ENCODE results near the gene WDR26. TPM values are rescaled to one million over a fixed set of nuclear protein-coding genes. Genes with fewer than 3 reads are reported as not detected.

WDR26 gene
- total and polyA plus RNA-seq, 2 of the 4 experiments (the other 2 are of a cell fraction) = 23.8 to 46.4 TPM

DNA sequence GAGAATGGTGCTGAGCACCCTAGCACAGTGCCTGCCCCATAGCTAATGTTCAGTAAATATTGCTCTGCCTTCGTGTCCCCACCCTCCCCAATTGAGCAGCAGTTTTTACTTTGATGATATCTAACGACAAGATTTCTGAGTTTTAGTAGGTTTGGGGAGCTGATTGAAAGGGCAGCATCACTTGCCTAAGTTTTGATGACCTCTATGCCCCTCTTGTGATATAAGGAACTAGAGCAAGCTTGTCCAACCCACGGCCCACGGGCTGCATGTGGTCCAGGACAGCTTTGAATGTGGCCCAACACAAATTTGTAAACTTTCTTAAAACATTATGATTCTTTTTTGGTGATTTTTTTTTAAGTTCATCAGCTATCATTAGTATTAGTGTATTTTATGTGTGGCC is 76.4 kb downstream of the WDR26 start:
- Histone ChIP-seq H3K79me1 (ENCODE audit: low read depth in 1 of 2, low read length in 2 of 2) (peaks cover 17 to 46% of the 10 kb centered on the region in 2 experiments; a peak in 3 of 4 replicates), H2BK5ac (ENCODE audit: low read depth, low read length, poor library complexity, severe bottlenecking) (no peak overlapping the region), H3K36me3 (ENCODE audit: control insufficient read depth, insufficient read depth, low read length) (no peaks in the 10 kb centered on the region), H3K56ac (ENCODE audit: extremely low read depth, insufficient read depth, low read length) (no peak overlapping the region), H4K8ac (ENCODE audit: low read depth in 2 of 2, low read length in 2 of 2) (peak overlapping the region in 1 of 2 experiments; percentile 3; a peak in 1 of 4 replicates), H3K27me3 (ENCODE audit: control insufficient read depth, insufficient read depth, low read length) (no peaks in the 10 kb centered on the region), H3K18ac (ENCODE audit: low read depth, low read length) (no peak overlapping the region), H2AK5ac (ENCODE audit: low read depth, low read length) (no peak overlapping the region), H4K91ac (ENCODE audit: insufficient read depth, low read depth, low read length) (no peak overlapping the region), H4K5ac (ENCODE audit: low read depth, low read length) (no peak overlapping the region), H2BK15ac (ENCODE audit: low read depth, low read length) (no peak overlapping the region), H2BK120ac (ENCODE audit: low read depth, low read length) (no peak overlapping the region), H3K4ac (ENCODE audit: low read depth, low read length) (no peak overlapping the region), H3K9me1 (ENCODE audit: insufficient read depth, low read length) (peaks cover 5% of the 10 kb centered on the region; the same call in 1 of the 2 replicates), H2BK20ac (ENCODE audit: low read depth, low read length) (no peak overlapping the region), H3K23ac (ENCODE audit: low read depth, low read length) (peak overlapping the region; percentile 44; the same call in 1 of the 2 replicates), H3K4me3 (ENCODE audit: insufficient read depth, low read depth, low read length) (no peak overlapping the region), H3K9ac (ENCODE audit: low read depth, low read length) (no peak overlapping the region; the same call in 1 of the 2 replicates), H2AK9ac (replicated peaks; ENCODE audit: low read depth, low read length, poor library complexity) (no peak overlapping the region), H3K4me2 (ENCODE audit: low read depth, low read length) (peak overlapping the region; percentile 63; the same call in 1 of the 2 replicates), H3K9me3 (ENCODE audit: control insufficient read depth, insufficient read depth, low read length) (no peaks in the 10 kb centered on the region), H3K27ac (ENCODE audit: insufficient read depth, low read length) (no peak overlapping the region), H3K4me1 (ENCODE audit: control insufficient read depth, insufficient read depth, low read length) (peaks cover 2% of the 10 kb centered on the region), H2AFZ (replicated peaks; ENCODE audit: low read length, poor library complexity) (no peak overlapping the region), H4K20me1 (ENCODE audit: insufficient read depth, low read length) (peaks cover 12% of the 10 kb centered on the region), H3K14ac (replicated peaks; ENCODE audit: low read depth, low read length) (0 out of 2 replicates have a peak overlapping the region, but pooled peaks have one; percentile 5)
- dilution Hi-C loops (cut with HindIII; ENCODE audit: low sequenced_read_pairs, unreplicated experiment) (no loop called here), intact Hi-C loops (cut with micrococcal nuclease) (no loop called here), in situ Hi-C loops (cut with MboI; ENCODE audit: low sequenced_read_pairs) (no loop called here)
- no peak for TF ChIP-seq RFX5 (IDR thresholded peaks at IDR 0.05; ENCODE audit: low read depth, low read length)
- no peak for TF ChIP-seq CEBPB (IDR thresholded peaks at IDR 0.05; ENCODE audit: low read depth, low read length)
- no peak for TF ChIP-seq MAFK (IDR thresholded peaks at IDR 0.05; ENCODE audit: low read depth, low read length)
- TF ChIP-seq NFE2L2 (IDR thresholded peaks at IDR 0.05; ENCODE audit: low read depth, low read length) = no peak
- TF ChIP-seq, protein P1, sequence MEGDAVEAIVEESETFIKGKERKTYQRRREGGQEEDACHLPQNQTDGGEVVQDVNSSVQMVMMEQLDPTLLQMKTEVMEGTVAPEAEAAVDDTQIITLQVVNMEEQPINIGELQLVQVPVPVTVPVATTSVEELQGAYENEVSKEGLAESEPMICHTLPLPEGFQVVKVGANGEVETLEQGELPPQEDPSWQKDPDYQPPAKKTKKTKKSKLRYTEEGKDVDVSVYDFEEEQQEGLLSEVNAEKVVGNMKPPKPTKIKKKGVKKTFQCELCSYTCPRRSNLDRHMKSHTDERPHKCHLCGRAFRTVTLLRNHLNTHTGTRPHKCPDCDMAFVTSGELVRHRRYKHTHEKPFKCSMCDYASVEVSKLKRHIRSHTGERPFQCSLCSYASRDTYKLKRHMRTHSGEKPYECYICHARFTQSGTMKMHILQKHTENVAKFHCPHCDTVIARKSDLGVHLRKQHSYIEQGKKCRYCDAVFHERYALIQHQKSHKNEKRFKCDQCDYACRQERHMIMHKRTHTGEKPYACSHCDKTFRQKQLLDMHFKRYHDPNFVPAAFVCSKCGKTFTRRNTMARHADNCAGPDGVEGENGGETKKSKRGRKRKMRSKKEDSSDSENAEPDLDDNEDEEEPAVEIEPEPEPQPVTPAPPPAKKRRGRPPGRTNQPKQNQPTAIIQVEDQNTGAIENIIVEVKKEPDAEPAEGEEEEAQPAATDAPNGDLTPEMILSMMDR (conservative IDR thresholded peaks at IDR 0.05; ENCODE audit: low read depth, low read length) = no peak
- TF ChIP-seq, protein P2, sequence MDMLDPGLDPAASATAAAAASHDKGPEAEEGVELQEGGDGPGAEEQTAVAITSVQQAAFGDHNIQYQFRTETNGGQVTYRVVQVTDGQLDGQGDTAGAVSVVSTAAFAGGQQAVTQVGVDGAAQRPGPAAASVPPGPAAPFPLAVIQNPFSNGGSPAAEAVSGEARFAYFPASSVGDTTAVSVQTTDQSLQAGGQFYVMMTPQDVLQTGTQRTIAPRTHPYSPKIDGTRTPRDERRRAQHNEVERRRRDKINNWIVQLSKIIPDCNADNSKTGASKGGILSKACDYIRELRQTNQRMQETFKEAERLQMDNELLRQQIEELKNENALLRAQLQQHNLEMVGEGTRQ (IDR thresholded peaks at IDR 0.05; ENCODE audit: low read depth, low read length) = no peak
- TF ChIP-seq CHD1 (IDR thresholded peaks at IDR 0.05; ENCODE audit: low read depth, low read length) = no peak
- no peak for TF ChIP-seq SMC3 (IDR thresholded peaks at IDR 0.05; ENCODE audit: low read depth, low read length)
- TF ChIP-seq MXI1 (IDR thresholded peaks at IDR 0.05; ENCODE audit: borderline replicate concordance, low read depth, low read length) = no peak
- TF ChIP-seq FOS (IDR thresholded peaks at IDR 0.05; ENCODE audit: low read depth, low read length) = no peak
- WGBS, 2 experiments (ENCODE audit: extremely low coverage in 2 of 2, insufficient read length in 1 of 2) = no CpG with 5 or more reads among the region's 4 CpGs
- BruUV-seq (replicated peaks) = no TSS peak
- POLR2A ChIA-PET (ENCODE audit: unreplicated experiment) = no interaction called here
- CTCF ChIA-PET = interaction anchor here (1.2 kb wide), 1 partner anchor 16 kb away, joined by 3 read pairs; no protein-coding TSS in a partner anchor
- no peak for DNase-seq
- no peak for ATAC-seq (ENCODE audit: low read depth)
